Measurements from ENCODE around the gene SNRNP48. TPM values are rescaled to one million over a fixed set of nuclear protein-coding genes. Genes with fewer than 3 reads are reported as not detected.

SNRNP48 gene
- total RNA-seq, 2 donors from 2014 or later = 13.9 to 19.5 TPM

DNA sequence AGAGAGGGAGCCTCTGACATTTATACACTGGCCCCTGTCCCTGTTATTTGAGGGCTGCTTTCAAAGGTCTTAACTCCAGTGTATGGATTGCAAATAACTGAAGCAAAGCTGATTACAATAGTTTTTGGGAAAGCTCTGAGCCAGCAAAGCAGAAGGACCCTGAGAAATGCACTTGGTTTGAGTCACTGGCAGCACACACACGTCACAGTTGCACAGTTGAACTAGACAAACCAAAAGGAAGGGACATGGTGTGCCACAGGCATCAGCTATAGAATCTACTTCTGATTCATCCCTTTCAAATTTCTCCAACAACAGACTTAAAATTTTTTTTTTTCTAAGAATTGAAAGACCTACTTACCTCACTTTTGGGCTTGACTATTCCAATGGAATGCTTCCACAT, 56.4 kb downstream of the SNRNP48 start:
- Histone ChIP-seq H3K27ac (ENCODE audit: low read depth, low read length) (no peak overlapping the region), H3K9ac (ENCODE audit: extremely low read depth, low read length, poor library complexity, severe bottlenecking) (no peak overlapping the region), H3K4me1 (ENCODE audit: control insufficient read depth, insufficient read depth, low read length) (no peaks in the 10 kb centered on the region), H3K27me3 (ENCODE audit: control insufficient read depth, insufficient read depth, low read length, poor library complexity, severe bottlenecking) (peaks cover 13% of the 10 kb centered on the region), H3K4me3 (ENCODE audit: low read length) (no peak overlapping the region), H3K9me3 (ENCODE audit: control insufficient read depth, low read length) (no peaks in the 10 kb centered on the region), H3K36me3 (ENCODE audit: control insufficient read depth, insufficient read depth, low read length) (no peaks in the 10 kb centered on the region)
- Mint-ChIP-seq H3K9me3 (no peaks in the 10 kb centered on the region), H3K27ac (no peak overlapping the region), H3K4me1 (no peaks in the 10 kb centered on the region), H3K27me3 (ENCODE audit: insufficient read depth) (peaks cover 4% of the 10 kb centered on the region), H3K36me3 (ENCODE audit: low read depth) (no peaks in the 10 kb centered on the region), H3K4me3 (no peak overlapping the region)
- TF ChIP-seq, protein P1, sequence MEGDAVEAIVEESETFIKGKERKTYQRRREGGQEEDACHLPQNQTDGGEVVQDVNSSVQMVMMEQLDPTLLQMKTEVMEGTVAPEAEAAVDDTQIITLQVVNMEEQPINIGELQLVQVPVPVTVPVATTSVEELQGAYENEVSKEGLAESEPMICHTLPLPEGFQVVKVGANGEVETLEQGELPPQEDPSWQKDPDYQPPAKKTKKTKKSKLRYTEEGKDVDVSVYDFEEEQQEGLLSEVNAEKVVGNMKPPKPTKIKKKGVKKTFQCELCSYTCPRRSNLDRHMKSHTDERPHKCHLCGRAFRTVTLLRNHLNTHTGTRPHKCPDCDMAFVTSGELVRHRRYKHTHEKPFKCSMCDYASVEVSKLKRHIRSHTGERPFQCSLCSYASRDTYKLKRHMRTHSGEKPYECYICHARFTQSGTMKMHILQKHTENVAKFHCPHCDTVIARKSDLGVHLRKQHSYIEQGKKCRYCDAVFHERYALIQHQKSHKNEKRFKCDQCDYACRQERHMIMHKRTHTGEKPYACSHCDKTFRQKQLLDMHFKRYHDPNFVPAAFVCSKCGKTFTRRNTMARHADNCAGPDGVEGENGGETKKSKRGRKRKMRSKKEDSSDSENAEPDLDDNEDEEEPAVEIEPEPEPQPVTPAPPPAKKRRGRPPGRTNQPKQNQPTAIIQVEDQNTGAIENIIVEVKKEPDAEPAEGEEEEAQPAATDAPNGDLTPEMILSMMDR (conservative IDR thresholded peaks at IDR 0.05) = no peak
- DNase-seq = no peak
- WGBS, 2 experiments (ENCODE audit: insufficient coverage in 1 of 2, insufficient read length in 1 of 2) = 74 to 80% methylated on average over 1 of the region's 1 CpG

DNA sequence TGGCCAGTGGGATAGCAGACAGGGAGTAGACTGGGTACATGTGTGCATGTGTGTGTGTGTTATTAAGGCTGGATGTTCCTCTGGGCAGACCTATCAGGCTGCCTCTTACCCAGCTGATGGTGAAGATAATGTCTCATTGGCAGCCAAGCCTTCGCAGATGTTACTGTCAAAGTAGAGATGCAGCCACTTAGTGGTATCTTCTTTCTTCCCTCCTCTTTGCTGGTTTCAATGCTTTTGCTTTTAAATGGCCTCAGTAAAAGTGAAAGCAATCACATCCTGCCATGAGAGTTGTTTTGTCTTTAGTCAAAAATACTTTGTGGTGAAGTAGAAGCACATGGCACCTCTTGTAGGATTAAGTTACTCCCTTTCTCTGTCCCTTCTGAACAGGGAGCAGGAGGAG, 57.5 kb downstream of the SNRNP48 start:
- WGBS, 2 experiments (ENCODE audit: insufficient coverage in 1 of 2, insufficient read length in 1 of 2) = 75 to 100% methylated on average over 1 of the region's 1 CpG
- TF ChIP-seq, protein P1 (conservative IDR thresholded peaks at IDR 0.05) = no peak
- H3K27me3 Mint-ChIP-seq (ENCODE audit: insufficient read depth) = peaks cover 4% of the 10 kb centered on the region

DNA sequence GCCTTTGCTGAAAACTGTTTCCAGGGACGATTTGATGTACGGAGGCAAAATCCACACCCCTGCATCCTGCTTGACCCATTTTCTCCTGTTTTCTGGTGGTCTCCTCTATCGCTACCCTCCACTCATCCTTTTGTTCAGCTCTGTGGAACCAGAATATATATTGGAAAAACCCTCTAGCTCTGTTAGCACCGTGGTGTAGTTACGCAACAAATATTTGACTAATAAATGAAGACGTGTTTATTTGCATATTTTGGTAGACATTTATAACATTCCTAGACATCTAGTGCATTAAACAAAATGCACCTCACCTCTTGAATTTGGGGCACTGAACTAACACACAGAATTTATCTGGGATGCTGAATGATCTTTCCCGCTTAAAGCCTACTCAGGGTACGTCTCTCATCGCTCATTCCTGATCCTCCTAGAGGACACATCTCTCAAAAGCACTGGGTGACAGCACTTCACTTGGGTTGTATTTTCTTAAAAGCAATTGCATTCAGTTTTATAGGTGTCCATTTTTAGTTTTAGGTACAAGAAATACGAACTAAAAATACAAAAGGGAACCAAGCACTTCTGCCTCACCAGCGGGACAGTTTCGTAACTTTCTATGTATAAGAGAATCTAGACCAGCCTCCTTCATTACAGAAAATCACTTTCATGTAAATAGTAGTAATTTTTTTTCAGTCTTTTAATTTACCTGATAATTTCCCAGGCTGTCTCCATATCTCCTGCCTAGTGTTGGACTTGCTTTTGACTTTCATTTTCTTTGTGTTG, 59.2 kb downstream of the SNRNP48 start:
- TF ChIP-seq, protein P1 (conservative IDR thresholded peaks at IDR 0.05) = no peak
- H3K9me3 Mint-ChIP-seq = no peaks in the 10 kb centered on the region
- H3K4me1 Mint-ChIP-seq = no peaks in the 10 kb centered on the region
- Histone ChIP-seq H3K9ac (ENCODE audit: extremely low read depth, low read length, poor library complexity, severe bottlenecking) (no peak overlapping the region), H3K4me3 (ENCODE audit: low read length) (no peak overlapping the region), H3K27ac (ENCODE audit: low read depth, low read length) (no peak overlapping the region), H3K4me1 (ENCODE audit: control insufficient read depth, insufficient read depth, low read length) (no peaks in the 10 kb centered on the region), H3K9me3 (ENCODE audit: control insufficient read depth, low read length) (no peaks in the 10 kb centered on the region), H3K36me3 (ENCODE audit: control insufficient read depth, insufficient read depth, low read length) (no peaks in the 10 kb centered on the region), H3K27me3 (ENCODE audit: control insufficient read depth, insufficient read depth, low read length, poor library complexity, severe bottlenecking) (peaks cover 12% of the 10 kb centered on the region)
- H3K36me3 Mint-ChIP-seq (ENCODE audit: low read depth) = no peaks in the 10 kb centered on the region
- peaks cover 4% of the 10 kb centered on the region for H3K27me3 Mint-ChIP-seq (ENCODE audit: insufficient read depth)
- H3K27ac Mint-ChIP-seq = no peak overlapping the region
- no peak overlapping the region for H3K4me3 Mint-ChIP-seq
- WGBS, 2 experiments (ENCODE audit: insufficient coverage in 1 of 2, insufficient read length in 1 of 2) = 93 to 97% methylated on average over 5 to 12 of the region's 12 CpGs
- DNase-seq = no peak

More for the DNA sequence above, 57.5 kb downstream of the SNRNP48 start:
- Histone ChIP-seq H3K9me3 (ENCODE audit: control insufficient read depth, low read length) (no peaks in the 10 kb centered on the region), H3K27me3 (ENCODE audit: control insufficient read depth, insufficient read depth, low read length, poor library complexity, severe bottlenecking) (peaks cover 13% of the 10 kb centered on the region), H3K36me3 (ENCODE audit: control insufficient read depth, insufficient read depth, low read length) (no peaks in the 10 kb centered on the region), H3K27ac (ENCODE audit: low read depth, low read length) (no peak overlapping the region), H3K9ac (ENCODE audit: extremely low read depth, low read length, poor library complexity, severe bottlenecking) (no peak overlapping the region), H3K4me1 (ENCODE audit: control insufficient read depth, insufficient read depth, low read length) (no peaks in the 10 kb centered on the region), H3K4me3 (ENCODE audit: low read length) (no peak overlapping the region)
- Mint-ChIP-seq H3K9me3 (no peaks in the 10 kb centered on the region), H3K27ac (no peak overlapping the region), H3K36me3 (ENCODE audit: low read depth) (no peaks in the 10 kb centered on the region), H3K4me1 (no peaks in the 10 kb centered on the region), H3K4me3 (no peak overlapping the region)
- no peak for DNase-seq
